Upper lobe of left lung (tissue), 4 donors: ENCODE measurements around the gene OR6Q1.

ENCODE experiments used
- EP300 ChIP-seq, 4 donors: sonication (generic); formaldehyde crosslinking; IDR thresholded peaks; one replicate each; pipeline ENCODE4 v1.5.1; 2017; ENCODE audit warnings: antibody characterized with exemption in 4 of 4, control low read depth in 2 of 4
- POLR2A ChIP-seq, 4 donors: fragments of 450-650 bp; IDR thresholded peaks; one replicate each; pipeline ENCODE4 v1.5.1; 2016 to 2017; ENCODE audit warnings: antibody characterized with exemption in 4 of 4, mild to moderate bottlenecking in 2 of 4
- POLR2AphosphoS5 ChIP-seq, 2 donors: sonication (generic); formaldehyde crosslinking; IDR thresholded peaks; one replicate each; pipeline ENCODE4 v1.5.1; 2017; ENCODE audit warnings: antibody characterized with exemption in 2 of 2
- TF ChIP-seq, protein P1 (sequence below), 6 experiments: fragments of 450-650 bp in 4 of 6; fragments of 200-600 bp in 2 of 6; sonication (generic) in 2 of 6; IDR thresholded peaks; one replicate each; pipeline ENCODE4 v1.5.1; 2016 to 2019; ENCODE audit warnings: antibody characterized with exemption in 6 of 6

GRCh38 chr11:58027341-58027740, 3.4 kb upstream of the OR6Q1 start:
- no peak for TF ChIP-seq EP300 (IDR thresholded peaks at IDR 0.05)
- TF ChIP-seq, protein P1, sequence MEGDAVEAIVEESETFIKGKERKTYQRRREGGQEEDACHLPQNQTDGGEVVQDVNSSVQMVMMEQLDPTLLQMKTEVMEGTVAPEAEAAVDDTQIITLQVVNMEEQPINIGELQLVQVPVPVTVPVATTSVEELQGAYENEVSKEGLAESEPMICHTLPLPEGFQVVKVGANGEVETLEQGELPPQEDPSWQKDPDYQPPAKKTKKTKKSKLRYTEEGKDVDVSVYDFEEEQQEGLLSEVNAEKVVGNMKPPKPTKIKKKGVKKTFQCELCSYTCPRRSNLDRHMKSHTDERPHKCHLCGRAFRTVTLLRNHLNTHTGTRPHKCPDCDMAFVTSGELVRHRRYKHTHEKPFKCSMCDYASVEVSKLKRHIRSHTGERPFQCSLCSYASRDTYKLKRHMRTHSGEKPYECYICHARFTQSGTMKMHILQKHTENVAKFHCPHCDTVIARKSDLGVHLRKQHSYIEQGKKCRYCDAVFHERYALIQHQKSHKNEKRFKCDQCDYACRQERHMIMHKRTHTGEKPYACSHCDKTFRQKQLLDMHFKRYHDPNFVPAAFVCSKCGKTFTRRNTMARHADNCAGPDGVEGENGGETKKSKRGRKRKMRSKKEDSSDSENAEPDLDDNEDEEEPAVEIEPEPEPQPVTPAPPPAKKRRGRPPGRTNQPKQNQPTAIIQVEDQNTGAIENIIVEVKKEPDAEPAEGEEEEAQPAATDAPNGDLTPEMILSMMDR (IDR thresholded peaks at IDR 0.05), result no peak
- no peak for TF ChIP-seq POLR2AphosphoS5 (IDR thresholded peaks at IDR 0.05)
- no peak for TF ChIP-seq POLR2A (IDR thresholded peaks at IDR 0.05)
